Astrocyte of the cerebellum (primary cell): ENCODE results near the gene TPH1.

Source experiments
- DNase-seq: peaks from one replicate; pipeline ENCODE4 v3.0.0-alpha.2; 2011; ENCODE audit warnings: low read depth
- H3K4me3 ChIP-seq: 2 replicates; pipeline ENCODE4 v1.5.1; 2011; ENCODE audit warnings: mild to moderate bottlenecking, low read depth, low read length, moderate library complexity
- CTCF ChIP-seq: IDR thresholded peaks from 2 replicates; pipeline ENCODE4 v1.5.1; 2012; ENCODE audit warnings: low read length, low read depth, moderate library complexity, mild to moderate bottlenecking; ENCODE audit errors: missing control alignments
- in situ Hi-C: cut with HindIII; loops from 2 replicates; pipeline ENCODE4 v1.10.0; 2017; ENCODE audit warnings: low sequenced_read_pairs

The TPH1 gene

GRCh38 chr11:18046116-18046777 lies at the start of gene TPH1:
TSS of gene TPH1 (minus strand) at chr11:18046269. CDS start at chr11:18040762, 5,507 bp downstream.
- no peak for TF ChIP-seq CTCF
- peak; percentile 26 for DNase-seq
- in situ Hi-C loops = no loop called here
- H3K4me3 ChIP-seq = peak within 1 kb of the TSS; percentile 24

- no peak overlapping the region for H3K4me3 ChIP-seq
- TF ChIP-seq CTCF = no peak
- in situ Hi-C loops = no loop called here
Measured at GRCh38 chr11:18093959-18094358, 47.9 kb upstream of the TPH1 start.

DNA sequence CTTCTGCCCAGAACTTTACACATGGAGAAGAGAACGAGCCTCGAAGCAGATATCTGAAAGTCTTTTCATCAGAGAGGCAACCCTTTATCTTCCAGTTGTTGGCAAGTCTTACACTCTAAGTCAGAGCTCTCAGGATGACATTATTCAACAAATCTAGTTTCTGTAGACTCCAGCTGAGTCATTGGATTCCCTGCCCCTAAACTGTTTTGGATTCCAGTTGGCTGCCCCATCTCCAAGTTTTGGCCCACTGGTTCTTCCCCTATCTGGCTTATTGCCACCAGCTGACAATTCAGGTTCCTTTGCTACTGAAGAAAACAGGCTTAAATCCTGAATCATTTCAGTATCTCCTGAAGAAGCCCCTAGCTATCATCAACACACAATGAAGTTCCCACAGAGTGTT lies 45.7 kb upstream of the TPH1 start:
- no peak for DNase-seq
- TF ChIP-seq CTCF = no peak

More at GRCh38 chr11:18093959-18094358, 47.9 kb upstream of the TPH1 start:
- DNase-seq = no peak

GRCh38 chr11:18088966-18089365 lies 42.9 kb upstream of the TPH1 start:
- no peak for DNase-seq
- no peak overlapping the region for H3K4me3 ChIP-seq
- in situ Hi-C loops = no loop called here
- TF ChIP-seq CTCF = no peak

More for the DNA sequence above, 45.7 kb upstream of the TPH1 start:
- in situ Hi-C loops = no loop called here
- no peak overlapping the region for H3K4me3 ChIP-seq

GRCh38 chr11:18088366-18088765 lies 42.3 kb upstream of the TPH1 start:
- H3K4me3 ChIP-seq = no peak overlapping the region
- in situ Hi-C loops = no loop called here
- TF ChIP-seq CTCF = no peak
- no peak for DNase-seq

DNA sequence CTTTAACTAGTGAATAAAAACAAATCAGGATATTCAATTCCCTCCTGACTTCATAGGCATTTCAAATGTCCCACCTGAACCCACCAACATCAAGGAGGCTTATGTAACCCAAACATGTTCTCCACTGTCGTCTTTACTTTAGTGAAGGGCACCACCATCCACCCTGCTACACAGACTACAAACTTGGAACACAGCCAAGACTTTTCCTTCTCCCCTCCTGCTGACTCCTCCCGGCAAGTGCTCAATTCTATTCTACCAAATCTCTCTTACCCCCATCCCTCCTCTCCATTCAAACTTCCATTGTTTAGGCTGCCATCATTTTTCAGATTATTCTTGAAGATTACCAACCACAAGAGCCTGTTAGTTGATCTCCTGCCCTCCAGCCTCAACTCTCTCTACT lies 35.5 kb upstream of the TPH1 start:
- H3K4me3 ChIP-seq = no peak overlapping the region
- no peak for TF ChIP-seq CTCF

More for the DNA sequence above, 35.5 kb upstream of the TPH1 start:
- no peak for DNase-seq
- in situ Hi-C loops = no loop called here
